ENCODE results near the gene IFNLR1.
A peak's percentile ranks its signal among the peaks of the same experiment; 100 is the strongest.

IFNLR1 gene

DNA sequence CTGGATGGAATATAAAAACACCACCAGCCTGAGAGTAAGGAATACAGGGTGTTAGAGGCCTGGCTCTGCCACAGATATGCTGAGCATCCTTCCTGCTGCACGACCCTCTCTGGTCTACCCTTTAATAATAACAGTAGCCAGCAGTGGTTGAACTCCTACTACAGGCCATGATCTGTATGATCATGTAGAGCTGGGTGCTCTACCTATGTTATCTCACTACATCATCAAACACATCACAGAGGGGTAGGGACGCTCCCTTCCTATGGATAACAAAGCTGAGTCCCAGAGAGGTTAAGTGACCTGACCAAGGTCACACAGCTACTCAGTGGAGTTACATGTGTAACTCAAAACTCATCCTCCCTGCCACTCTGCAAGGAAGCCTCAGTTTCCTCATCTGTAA lies 62.1 kb downstream of the IFNLR1 start:
- no peak for DNase-seq (ENCODE audit: low read depth in 2 of 3, low spot score in 1 of 3)

- DNase-seq (ENCODE audit: low read depth in 2 of 3, low spot score in 1 of 3), result no peak
Observed at GRCh38 chr1:24123611-24124010, 63.5 kb downstream of the IFNLR1 start.

- no peak for DNase-seq (ENCODE audit: low read depth in 2 of 3, low spot score in 1 of 3)
Observed at GRCh38 chr1:24122776-24123175, 64.3 kb downstream of the IFNLR1 start.

DNA sequence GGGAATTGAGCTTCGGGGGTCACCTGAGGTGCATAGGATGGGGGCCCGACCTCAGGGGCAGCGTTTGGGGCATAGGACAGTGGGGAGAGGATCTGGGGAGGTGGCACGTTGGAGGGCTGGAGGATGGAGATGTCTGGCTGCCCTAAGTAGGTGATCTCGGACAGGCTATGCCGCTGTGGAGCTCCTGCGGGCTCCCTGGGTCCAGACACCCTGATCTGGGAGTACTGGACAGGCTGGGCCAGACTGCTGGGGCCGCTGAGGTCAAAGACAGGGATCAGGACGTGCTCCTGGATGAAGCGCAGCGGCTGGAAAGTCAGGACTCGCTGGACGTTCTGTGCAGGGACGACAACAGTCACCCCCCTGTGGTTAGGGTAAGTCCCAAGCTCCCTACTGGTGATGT lies 65.7 kb downstream of the IFNLR1 start:
- no peak for DNase-seq (ENCODE audit: low read depth in 2 of 3, low spot score in 1 of 3)

- DNase-seq (ENCODE audit: low read depth in 2 of 3, low spot score in 1 of 3), result no peak
Observed at GRCh38 chr1:24120965-24121364, 66.1 kb downstream of the IFNLR1 start.

GRCh38 chr1:24119859-24120756 lies 67.0 kb downstream of the IFNLR1 start:
- DNase-seq (ENCODE audit: low read depth in 2 of 3, low spot score in 1 of 3), result no peak

DNA sequence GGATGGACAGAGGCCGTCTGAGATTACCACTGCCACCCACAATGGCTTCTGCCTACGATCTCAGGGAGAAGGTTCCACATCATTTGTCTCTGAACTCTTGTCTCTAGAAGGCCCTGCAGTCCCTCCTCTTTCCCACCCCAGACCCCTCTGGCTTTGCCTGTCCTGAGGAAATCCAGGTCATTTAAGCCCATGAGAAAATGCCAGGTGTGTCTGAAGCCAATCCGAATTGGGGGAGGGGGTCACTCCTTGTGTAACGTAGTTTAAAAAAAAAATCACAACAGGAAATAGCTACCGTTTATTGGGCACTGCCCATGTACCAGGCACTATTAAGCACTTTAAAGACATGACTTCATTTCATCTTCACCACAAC lies 67.6 kb downstream of the IFNLR1 start:
- DNase-seq (ENCODE audit: low read depth in 2 of 3, low spot score in 1 of 3), result no peak

DNA sequence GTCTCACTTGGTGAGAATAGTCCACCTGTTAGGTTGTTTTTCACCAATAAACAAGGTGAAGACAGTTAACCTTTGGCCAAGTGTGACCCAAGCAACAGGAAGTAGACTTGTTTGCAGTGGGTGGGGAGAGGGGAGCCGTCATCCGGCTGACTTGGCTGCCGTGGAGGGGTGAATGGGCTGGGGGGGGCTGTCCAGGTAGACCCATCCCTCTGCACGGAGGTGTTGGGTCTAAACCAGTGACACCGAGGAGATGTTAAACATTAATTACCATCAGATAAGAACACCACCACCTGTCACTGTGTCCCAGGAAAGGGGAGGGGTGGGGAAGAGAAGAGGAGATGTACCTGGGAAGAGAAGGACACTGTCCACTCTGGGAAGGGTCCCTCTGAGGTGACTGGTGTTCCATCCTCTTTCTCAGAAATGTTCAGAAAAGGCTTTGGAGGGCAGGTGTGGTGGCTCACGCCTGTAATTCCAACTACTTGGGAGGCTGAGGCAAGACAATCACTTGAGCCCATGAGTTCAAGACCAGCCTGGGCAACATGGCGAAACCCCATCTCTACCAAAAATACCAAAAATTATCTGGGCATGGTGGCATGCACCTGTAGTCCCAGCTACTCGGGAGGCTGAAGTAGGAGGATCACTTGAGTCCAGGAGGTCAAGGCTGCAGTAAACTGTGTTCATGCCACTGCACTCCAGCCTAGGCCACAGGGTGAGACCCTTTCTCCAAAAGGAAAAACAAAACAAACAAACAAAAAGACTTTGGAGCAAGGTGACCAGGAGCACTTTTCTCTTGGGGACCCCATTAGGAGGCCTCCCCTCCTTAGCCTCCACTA lies 68.5 kb downstream of the IFNLR1 start:
- no peak for DNase-seq (ENCODE audit: low read depth in 2 of 3, low spot score in 1 of 3)

GRCh38 chr1:24117722-24118409 lies 69.2 kb downstream of the IFNLR1 start:
- DNase-seq (ENCODE audit: low read depth in 2 of 3, low spot score in 1 of 3), result no peak

DNA sequence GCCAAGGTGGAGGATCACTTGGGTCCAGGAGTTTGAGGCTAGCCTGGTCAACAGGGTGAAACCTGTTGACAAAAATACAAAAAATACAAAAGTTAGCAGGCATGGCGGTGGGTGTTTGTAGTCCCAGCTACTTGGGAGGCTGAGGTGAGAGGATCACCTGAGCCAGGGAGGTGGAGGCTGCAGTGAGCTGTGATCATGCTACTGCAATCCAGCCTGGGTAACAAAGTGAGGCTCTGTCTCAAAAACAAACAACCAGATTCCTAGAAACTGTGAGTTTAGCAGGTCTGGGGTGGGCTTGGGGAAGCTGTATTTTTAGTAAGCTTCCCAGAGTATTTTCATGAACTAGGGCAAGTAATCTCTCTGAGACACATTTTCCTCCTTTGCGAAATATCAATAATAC lies 70.0 kb downstream of the IFNLR1 start:
- DNase-seq (ENCODE audit: low read depth in 2 of 3, low spot score in 1 of 3), result no peak

DNA sequence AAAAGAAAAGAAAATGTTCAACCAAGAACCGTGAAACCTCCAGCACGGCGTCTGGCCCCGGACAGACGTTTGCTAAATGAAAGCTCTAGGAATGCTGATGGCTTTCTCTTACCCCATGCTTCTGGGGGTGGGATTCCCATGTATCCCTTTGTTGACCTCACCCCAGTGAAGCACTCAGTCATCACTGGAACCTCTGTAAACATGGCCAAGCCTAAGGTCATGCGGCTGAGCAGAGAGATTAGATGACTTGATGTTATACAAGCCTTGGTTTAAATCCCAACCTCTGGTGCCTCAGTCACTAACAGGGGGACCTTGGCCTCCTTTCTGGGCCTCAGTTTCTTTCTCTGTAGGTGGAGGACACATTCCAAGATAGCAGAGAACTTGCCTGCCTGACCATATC lies 72.3 kb downstream of the IFNLR1 start:
- DNase-seq (ENCODE audit: low read depth in 2 of 3, low spot score in 1 of 3), result no peak

DNA sequence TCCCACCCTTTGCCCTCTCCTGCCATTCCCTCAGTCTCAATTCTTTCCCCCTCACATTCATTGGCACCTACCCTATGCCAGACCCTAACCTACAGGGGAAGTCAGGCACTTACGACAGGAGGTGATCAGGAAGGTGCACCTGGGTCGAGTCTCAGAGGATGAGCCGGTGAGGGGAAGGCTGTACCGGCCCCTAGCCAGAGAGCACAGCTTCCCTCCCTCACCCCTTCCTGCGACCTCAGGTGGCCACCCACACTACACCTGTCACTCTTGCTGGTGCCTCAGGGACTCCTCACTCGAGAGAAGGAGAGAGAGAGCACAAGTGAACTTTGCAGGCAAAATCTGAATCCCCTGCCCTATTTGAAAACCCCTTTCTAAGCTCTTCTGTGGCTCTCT lies 73.5 kb downstream of the IFNLR1 start:
- DNase-seq (ENCODE audit: low read depth in 2 of 3, low spot score in 1 of 3), result no peak

DNA sequence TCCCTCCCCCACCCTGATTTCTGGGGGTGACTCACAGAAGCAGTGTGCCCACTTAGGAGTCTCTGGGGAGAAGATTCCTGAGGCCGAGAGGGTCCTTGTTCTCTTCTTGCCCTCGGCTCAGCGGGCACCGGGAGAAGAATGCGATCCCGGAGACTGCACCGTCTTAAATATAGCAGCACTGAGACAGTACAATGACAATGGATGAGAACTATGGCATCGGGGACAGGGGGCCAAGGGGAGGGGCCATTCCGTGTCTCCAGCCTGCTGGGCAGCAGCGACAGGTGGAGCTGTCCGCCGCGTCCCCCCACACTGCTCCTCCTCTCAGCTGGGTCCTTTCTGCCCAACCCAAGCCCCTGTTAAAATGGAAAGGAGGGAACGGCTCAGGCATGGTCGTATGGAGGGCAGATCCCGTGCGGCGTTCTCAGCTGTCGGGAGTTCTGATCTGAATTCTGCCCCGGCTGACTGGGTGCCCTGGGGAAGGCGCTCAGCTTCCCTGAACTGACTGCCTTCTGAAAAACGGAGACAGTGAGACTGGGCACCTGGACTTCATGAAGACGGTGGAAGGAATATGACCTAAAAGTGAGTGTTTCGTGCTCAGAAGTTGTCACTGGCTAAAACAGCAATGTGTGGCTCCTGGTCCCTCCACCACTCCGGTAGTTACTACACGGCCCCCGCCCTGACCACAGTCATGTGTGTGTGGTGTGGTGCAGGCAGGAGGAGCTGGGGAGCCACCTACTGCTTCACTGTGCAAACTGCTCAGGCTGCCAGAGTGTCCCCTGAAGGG lies 74.9 kb downstream of the IFNLR1 start, which contains the start of gene MYOM3:
Gene MYOM3 (minus strand): TSS at position 140 of the 784 bp plus-strand sequence. CDS start 3,499 bp downstream, outside the sequence.
- peak; percentile 31 to 38 (median 32) for DNase-seq (ENCODE audit: low read depth in 2 of 3, low spot score in 1 of 3)

- DNase-seq (ENCODE audit: low read depth in 2 of 3, low spot score in 1 of 3), result no peak
Observed at GRCh38 chr1:24111262-24111995, 75.7 kb downstream of the IFNLR1 start.

- DNase-seq (ENCODE audit: low read depth in 2 of 3, low spot score in 1 of 3), result no peak
Observed at GRCh38 chr1:24110642-24111261, 76.3 kb downstream of the IFNLR1 start.

DNA sequence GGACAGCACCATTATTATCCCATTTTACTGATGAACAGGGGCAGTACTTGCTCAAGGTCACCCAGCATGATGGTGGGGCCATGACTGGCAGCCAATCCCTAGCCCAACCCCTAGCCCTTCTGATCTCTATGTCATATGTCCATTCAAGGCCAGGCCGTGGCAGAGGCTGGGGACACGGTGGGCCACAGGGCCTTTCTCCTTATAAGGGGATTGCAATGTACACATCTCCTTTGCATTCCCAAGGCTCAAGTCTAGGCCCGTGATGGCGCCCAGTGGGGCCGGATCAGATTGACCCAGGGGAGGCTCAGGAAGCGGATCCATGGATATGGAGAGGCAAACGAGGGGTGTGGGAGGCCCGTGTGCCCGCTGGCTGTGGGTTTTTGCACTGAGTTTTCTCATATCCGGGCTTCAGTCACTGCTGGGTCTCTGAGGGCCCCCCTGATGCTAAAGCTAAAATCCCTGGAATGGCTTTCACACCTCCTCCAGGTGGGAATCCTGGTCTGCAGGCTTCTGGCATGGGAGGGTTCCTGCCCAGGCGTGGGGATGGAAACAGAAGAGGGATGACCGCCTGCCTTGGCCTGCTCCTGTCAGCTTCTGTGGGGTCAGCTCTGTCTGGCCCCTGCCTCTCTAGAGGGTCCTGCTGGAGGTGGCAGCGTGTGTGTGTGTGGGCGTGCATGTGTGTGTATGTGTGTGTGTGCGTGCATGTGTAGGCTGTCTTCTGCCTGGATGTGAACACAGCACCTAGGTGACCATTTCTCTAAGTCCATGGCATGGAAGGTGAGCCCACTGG lies 77.2 kb downstream of the IFNLR1 start:
- DNase-seq (ENCODE audit: low read depth in 2 of 3, low spot score in 1 of 3), result no peak

- DNase-seq (ENCODE audit: low read depth in 2 of 3, low spot score in 1 of 3), result no peak
Observed at GRCh38 chr1:24109166-24109483, 78.0 kb downstream of the IFNLR1 start.

GRCh38 chr1:24108334-24109165 lies 78.5 kb downstream of the IFNLR1 start:
- no peak for DNase-seq (ENCODE audit: low read depth in 2 of 3, low spot score in 1 of 3)
